Right atrium auricular region (tissue), 2 donors: ENCODE data around the gene BHLHA15. TPM values are rescaled to one million over a fixed set of nuclear protein-coding genes. Genes with fewer than 3 reads are reported as not detected.

Source experiments
- DNase-seq: peaks from one replicate; pipeline ENCODE4 v3.0.0-alpha.2; 2019; ENCODE audit warnings: low spot score
- H3K27ac ChIP-seq, 2 donors: fragments of 200-600 bp; sonication (generic); 1 replicate in 1 of 2; 2 replicates in 1 of 2; pipeline ENCODE4 v1.5.1; 2016 to 2019
- H3K27me3 ChIP-seq, 2 donors: fragments of 200-600 bp; sonication (generic); one replicate each; pipeline versions ENCODE4 v1.5.1 to v1.6.0; 2017 to 2019
- H3K36me3 ChIP-seq: fragments of 200-600 bp; sonication (generic); one replicate; pipeline ENCODE4 v1.5.1; 2016
- H3K4me1 ChIP-seq, 2 donors: fragments of 200-600 bp; sonication (generic); one replicate each; pipeline versions ENCODE4 v1.5.1 to v1.6.0; 2017 to 2019
- H3K4me3 ChIP-seq, 2 donors: fragments of 200-600 bp; sonication (generic); 1 replicate in 1 of 2; 2 replicates in 1 of 2; pipeline ENCODE4 v1.5.1; 2017 to 2019; ENCODE audit warnings: mild to moderate bottlenecking in 1 of 2, moderate library complexity in 1 of 2
- H3K9me3 ChIP-seq, 2 donors: fragments of 200-600 bp; sonication (generic); one replicate each; pipeline ENCODE4 v1.5.1; 2019
- total RNA-seq, 2 donors: library from RNA; depleted of rRNA; stranded (reverse); fragments of >200 nt; gene quantifications; one replicate each; pipeline ENCODE4 v1.1.0, GENCODE V29; 2016
- TF ChIP-seq, protein P1 (sequence below), 2 donors: fragments of 200-600 bp; sonication (generic); IDR thresholded peaks; one replicate each; pipeline ENCODE4 v1.5.1; 2019; ENCODE audit warnings: antibody characterized with exemption in 2 of 2

Gene BHLHA15
- total RNA-seq, 2 donors from 2014 or later: 0.83 TPM; not detected in 1

DNA sequence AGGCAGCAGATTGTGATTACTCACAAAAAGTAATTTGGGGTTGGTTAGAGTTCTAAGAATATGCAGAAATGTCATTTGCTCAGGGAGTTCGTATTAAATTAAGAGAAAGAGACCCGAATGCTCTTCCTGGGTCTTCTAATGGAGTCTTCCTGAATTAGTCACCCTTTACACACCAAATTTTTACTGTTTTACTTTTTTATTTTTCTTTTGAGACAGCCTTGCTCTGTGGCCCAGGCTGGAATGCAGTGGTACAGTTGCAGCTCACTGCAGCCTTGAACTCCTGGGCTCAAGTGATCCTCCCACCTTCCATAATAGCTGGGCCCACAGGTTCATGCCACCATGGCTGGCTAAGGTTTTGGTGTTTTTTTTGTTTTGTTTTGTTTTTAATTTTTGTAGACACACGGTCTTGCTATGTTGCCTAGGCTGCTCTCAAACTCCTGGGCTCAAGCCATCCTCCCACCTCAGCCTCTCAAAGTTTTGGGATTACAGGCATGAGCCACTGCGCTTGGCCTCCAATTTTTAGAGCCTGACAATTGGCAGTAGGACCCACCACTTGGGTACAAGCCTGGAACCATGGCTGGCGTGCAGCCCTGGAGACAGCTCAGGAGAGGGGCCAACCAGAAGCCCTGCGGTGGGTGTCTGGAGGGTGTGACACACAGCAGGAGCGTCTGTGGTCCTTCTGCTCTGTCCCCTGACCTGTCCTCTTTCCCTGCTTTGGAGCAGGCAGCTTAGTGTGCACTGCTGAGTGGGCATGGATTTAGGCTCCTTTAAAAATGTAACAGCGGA, 16.4 kb upstream of the BHLHA15 start:
- no peak for DNase-seq
- peaks cover 61% of the 10 kb centered on the region for H3K36me3 ChIP-seq
- TF ChIP-seq, protein P1, sequence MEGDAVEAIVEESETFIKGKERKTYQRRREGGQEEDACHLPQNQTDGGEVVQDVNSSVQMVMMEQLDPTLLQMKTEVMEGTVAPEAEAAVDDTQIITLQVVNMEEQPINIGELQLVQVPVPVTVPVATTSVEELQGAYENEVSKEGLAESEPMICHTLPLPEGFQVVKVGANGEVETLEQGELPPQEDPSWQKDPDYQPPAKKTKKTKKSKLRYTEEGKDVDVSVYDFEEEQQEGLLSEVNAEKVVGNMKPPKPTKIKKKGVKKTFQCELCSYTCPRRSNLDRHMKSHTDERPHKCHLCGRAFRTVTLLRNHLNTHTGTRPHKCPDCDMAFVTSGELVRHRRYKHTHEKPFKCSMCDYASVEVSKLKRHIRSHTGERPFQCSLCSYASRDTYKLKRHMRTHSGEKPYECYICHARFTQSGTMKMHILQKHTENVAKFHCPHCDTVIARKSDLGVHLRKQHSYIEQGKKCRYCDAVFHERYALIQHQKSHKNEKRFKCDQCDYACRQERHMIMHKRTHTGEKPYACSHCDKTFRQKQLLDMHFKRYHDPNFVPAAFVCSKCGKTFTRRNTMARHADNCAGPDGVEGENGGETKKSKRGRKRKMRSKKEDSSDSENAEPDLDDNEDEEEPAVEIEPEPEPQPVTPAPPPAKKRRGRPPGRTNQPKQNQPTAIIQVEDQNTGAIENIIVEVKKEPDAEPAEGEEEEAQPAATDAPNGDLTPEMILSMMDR (IDR thresholded peaks at IDR 0.05): no peak
- no peak overlapping the region for H3K27ac ChIP-seq
- H3K4me3 ChIP-seq: no peak overlapping the region
- H3K9me3 ChIP-seq: no peaks in the 10 kb centered on the region
- no peaks in the 10 kb centered on the region for H3K27me3 ChIP-seq
- no peaks in the 10 kb centered on the region for H3K4me1 ChIP-seq

DNA sequence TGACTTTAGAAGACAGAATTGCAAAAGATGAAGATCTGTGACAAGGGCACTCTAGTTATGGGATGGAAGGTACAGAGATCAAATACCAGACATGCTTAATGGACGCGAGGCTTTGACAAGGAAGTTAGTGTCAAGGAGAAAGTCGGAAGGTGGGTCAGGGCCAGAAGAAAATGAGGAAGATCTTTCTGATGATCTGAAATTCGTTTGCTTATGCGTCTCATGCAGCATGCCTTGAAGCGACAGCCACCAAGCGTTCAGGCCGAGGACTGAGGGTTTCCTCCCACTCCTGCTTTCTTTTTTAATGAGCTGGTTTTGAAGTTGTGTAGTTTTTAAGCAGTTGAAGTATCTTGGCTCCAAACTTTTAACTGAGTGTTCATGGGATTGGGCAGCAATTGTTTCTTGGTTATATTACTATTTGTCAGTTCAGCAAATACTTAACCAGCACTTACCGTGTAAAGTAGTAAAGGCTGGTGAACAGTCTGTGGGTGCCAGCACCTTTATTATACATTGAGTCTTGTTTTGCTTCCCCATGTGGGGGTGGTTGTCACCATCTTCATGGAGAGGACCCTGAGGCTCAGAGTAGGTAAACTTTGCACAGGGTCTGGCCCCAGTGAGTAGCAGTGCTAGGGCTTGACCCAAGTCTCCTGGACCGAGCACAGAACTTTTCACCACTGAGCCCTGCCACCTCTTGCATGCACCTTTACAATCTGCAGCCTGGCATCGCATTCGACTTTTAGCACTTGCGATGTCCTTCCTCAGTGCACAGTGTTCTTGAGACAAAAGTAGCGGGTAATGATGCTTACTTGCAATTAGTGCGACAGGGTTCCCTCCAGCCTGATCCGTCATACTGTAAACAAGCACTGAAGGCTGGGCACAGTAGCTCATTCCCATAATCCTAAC, 14.3 kb upstream of the BHLHA15 start:
- Histone ChIP-seq H3K4me1 (no peaks in the 10 kb centered on the region), H3K36me3 (peaks cover 47% of the 10 kb centered on the region), H3K27ac (no peak overlapping the region), H3K27me3 (no peaks in the 10 kb centered on the region), H3K4me3 (no peak overlapping the region), H3K9me3 (no peaks in the 10 kb centered on the region)
- DNase-seq: peak; percentile 34
- TF ChIP-seq, protein P1 (IDR thresholded peaks at IDR 0.05): no peak

GRCh38 chr7:98199131-98199530, 12.1 kb upstream of the BHLHA15 start:
- TF ChIP-seq, protein P1 (IDR thresholded peaks at IDR 0.05): no peak
- Histone ChIP-seq H3K27me3 (no peaks in the 10 kb centered on the region), H3K9me3 (no peaks in the 10 kb centered on the region), H3K4me3 (no peak overlapping the region), H3K36me3 (peaks cover 36% of the 10 kb centered on the region), H3K4me1 (no peaks in the 10 kb centered on the region), H3K27ac (no peak overlapping the region)
- DNase-seq: no peak

- Histone ChIP-seq H3K36me3 (peaks cover 36% of the 10 kb centered on the region), H3K27me3 (no peaks in the 10 kb centered on the region), H3K9me3 (no peaks in the 10 kb centered on the region), H3K4me1 (no peaks in the 10 kb centered on the region), H3K27ac (no peak overlapping the region), H3K4me3 (no peak overlapping the region)
- TF ChIP-seq, protein P1 (IDR thresholded peaks at IDR 0.05): no peak
- DNase-seq: no peak
Observed at GRCh38 chr7:98200364-98200763, 10.9 kb upstream of the BHLHA15 start.

- TF ChIP-seq, protein P1 (IDR thresholded peaks at IDR 0.05): no peak
- Histone ChIP-seq H3K36me3 (peaks cover 43% of the 10 kb centered on the region), H3K4me3 (no peak overlapping the region)
Observed at GRCh38 chr7:98202367-98203195, 8.7 kb upstream of the BHLHA15 start.

More at GRCh38 chr7:98202367-98203195, 8.7 kb upstream of the BHLHA15 start:
- H3K4me1 ChIP-seq: no peaks in the 10 kb centered on the region
- no peaks in the 10 kb centered on the region for H3K27me3 ChIP-seq
- H3K9me3 ChIP-seq: no peaks in the 10 kb centered on the region
- H3K27ac ChIP-seq: no peak overlapping the region
- no peak for DNase-seq
